IMR-90 (cell line): ENCODE measurements around the gene CHPF2. TPM values are rescaled to one million over a fixed set of nuclear protein-coding genes. Genes with fewer than 3 reads are reported as not detected.

ENCODE experiments used
- ATAC-seq: fragments of 200-7000 bp; cut with Tn5 transposase; 2 replicates; pipeline ENCODE4 v1.9.1; 2020; ENCODE audit warnings: low read depth, mild to moderate bottlenecking, moderate library complexity
- BruUV-seq: library from RNA; stranded (reverse); fragments of 400-500 nt; replicated peaks from 2 replicates; lab custom pipeline; 2021; lab: Mats Ljungman, UMichigan
- CTCF ChIA-PET: fragments of 300-600 bp; formaldehyde crosslinking; extraction: SDS; loops from one replicate; lab custom pipeline; 2021; ENCODE audit warnings: antibody characterized with exemption; lab: Yijun Ruan, JAX
- POLR2A ChIA-PET: fragments of 300-600 bp; sonication (Branson Sonifier 250); formaldehyde crosslinking; loops from one replicate; lab custom pipeline; 2022; ENCODE audit warnings: antibody characterized with exemption; ENCODE audit not compliant: unreplicated experiment; lab: Charles Lee
- DNase-seq: peaks from one replicate; pipeline ENCODE4 v3.0.0; 2013
- H2AFZ ChIP-seq: replicated peaks from 2 replicates; pipeline ENCODE3; 2013; ENCODE audit warnings: low read length, mild to moderate bottlenecking; ENCODE audit not compliant: poor library complexity
- H2AK5ac ChIP-seq: 2 replicates; pipeline ENCODE4 v1.6.1; 2013; ENCODE audit warnings: low read depth, low read length, inconsistent platforms
- H2AK9ac ChIP-seq: replicated peaks from 2 replicates; pipeline ENCODE3; 2013; ENCODE audit warnings: mild to moderate bottlenecking, low read depth, low read length, moderate library complexity; ENCODE audit not compliant: poor library complexity
- H2BK120ac ChIP-seq: 2 replicates; pipeline ENCODE4 v1.6.1; 2013; ENCODE audit warnings: low read depth, low read length, inconsistent platforms
- H2BK15ac ChIP-seq: 3 replicates; pipeline ENCODE4 v1.6.1; 2013; ENCODE audit warnings: low read depth, low read length, inconsistent platforms
- H2BK20ac ChIP-seq: 2 replicates; pipeline ENCODE4 v1.6.1; 2013; ENCODE audit warnings: low read depth, mild to moderate bottlenecking, inconsistent platforms, low read length, moderate library complexity
- H2BK5ac ChIP-seq: 2 replicates; pipeline ENCODE4 v1.6.1; 2013; ENCODE audit warnings: mild to moderate bottlenecking, low read depth, low read length, inconsistent platforms; ENCODE audit not compliant: poor library complexity, severe bottlenecking
- H3K14ac ChIP-seq: replicated peaks from 2 replicates; pipeline ENCODE4 v1.6.1; 2013; ENCODE audit warnings: low read depth, low read length, inconsistent platforms
- H3K18ac ChIP-seq: 2 replicates; pipeline ENCODE4 v1.6.1; 2013; ENCODE audit warnings: low read depth, low read length, control low read depth
- H3K23ac ChIP-seq: 2 replicates; pipeline ENCODE4 v1.6.1; 2013; ENCODE audit warnings: low read depth, low read length, inconsistent platforms
- H3K27ac ChIP-seq: 2 replicates; pipeline ENCODE4 v1.5.1; 2013; ENCODE audit warnings: mild to moderate bottlenecking, control low read depth, low read length; ENCODE audit not compliant: insufficient read depth
- H3K27me3 ChIP-seq: 2 replicates; pipeline ENCODE4 v1.6.1; 2013; ENCODE audit warnings: low read length; ENCODE audit not compliant: control insufficient read depth, insufficient read depth
- H3K36me3 ChIP-seq: 2 replicates; pipeline ENCODE4 v1.6.1; 2013; ENCODE audit warnings: low read length, mixed read lengths; ENCODE audit not compliant: control insufficient read depth, insufficient read depth
- H3K4ac ChIP-seq: 2 replicates; pipeline ENCODE4 v1.6.1; 2013; ENCODE audit warnings: low read depth, low read length, inconsistent platforms
- H3K4me1 ChIP-seq: 2 replicates; pipeline ENCODE4 v1.6.1; 2013; ENCODE audit warnings: low read length, mixed read lengths; ENCODE audit not compliant: control insufficient read depth, insufficient read depth
- H3K4me2 ChIP-seq: 2 replicates; pipeline ENCODE4 v1.6.1; 2013; ENCODE audit warnings: low read depth, mild to moderate bottlenecking, control low read depth, low read length, moderate library complexity
- H3K4me3 ChIP-seq: 2 replicates; pipeline ENCODE4 v1.5.1; 2013; ENCODE audit warnings: low read depth, mild to moderate bottlenecking, control low read depth, low read length, moderate library complexity; ENCODE audit not compliant: insufficient read depth
- H3K56ac ChIP-seq: 2 replicates; pipeline ENCODE4 v1.6.1; 2013; ENCODE audit warnings: low read length, inconsistent platforms; ENCODE audit not compliant: insufficient read depth; ENCODE audit errors: extremely low read depth
- H3K79me1 ChIP-seq, 2 experiments: 2 replicates each; pipeline ENCODE4 v1.6.1; 2013; ENCODE audit warnings: low read length in 2 of 2, inconsistent platforms in 1 of 2, low read depth in 1 of 2
- H3K9ac ChIP-seq: 2 replicates; pipeline ENCODE4 v1.6.1; 2013; ENCODE audit warnings: low read depth, low read length, control low read depth
- H3K9me1 ChIP-seq: 2 replicates; pipeline ENCODE4 v1.6.1; 2013; ENCODE audit warnings: low read length, inconsistent platforms; ENCODE audit not compliant: insufficient read depth
- H3K9me3 ChIP-seq: 2 replicates; pipeline ENCODE4 v1.6.1; 2013; ENCODE audit warnings: low read length; ENCODE audit not compliant: control insufficient read depth, insufficient read depth
- H4K20me1 ChIP-seq: 2 replicates; pipeline ENCODE4 v1.6.1; 2013; ENCODE audit warnings: low read length, inconsistent platforms; ENCODE audit not compliant: insufficient read depth
- H4K5ac ChIP-seq: 2 replicates; pipeline ENCODE4 v1.6.1; 2013; ENCODE audit warnings: mild to moderate bottlenecking, low read depth, low read length, control low read depth
- H4K8ac ChIP-seq, 2 experiments: 2 replicates each; pipeline ENCODE4 v1.6.1; 2013; ENCODE audit warnings: low read depth in 2 of 2, low read length in 2 of 2, control low read depth in 1 of 2, inconsistent platforms in 1 of 2
- H4K91ac ChIP-seq: 2 replicates; pipeline ENCODE4 v1.6.1; 2013; ENCODE audit warnings: low read depth, low read length, inconsistent platforms; ENCODE audit not compliant: insufficient read depth
- BHLHE40 ChIP-seq: fragments of 150-350 bp; IDR thresholded peaks from 2 replicates; pipeline ENCODE4 v1.6.1; 2016; ENCODE audit warnings: mild to moderate bottlenecking, low read depth, low read length
- CEBPB ChIP-seq: IDR thresholded peaks from 2 replicates; pipeline ENCODE4 v1.6.1; 2012; ENCODE audit warnings: low read depth, low read length, improper control_type of control experiment
- CHD1 ChIP-seq: IDR thresholded peaks from 2 replicates; pipeline ENCODE4 v1.6.1; 2012; ENCODE audit warnings: low read depth, low read length, improper control_type of control experiment
- FOS ChIP-seq: fragments of 150-350 bp; IDR thresholded peaks from 2 replicates; pipeline ENCODE4 v1.6.1; 2016; ENCODE audit warnings: low read depth, low read length
- MAFK ChIP-seq: IDR thresholded peaks from 2 replicates; pipeline ENCODE4 v1.6.1; 2012; ENCODE audit warnings: low read depth, low read length, improper control_type of control experiment
- MAZ ChIP-seq: IDR thresholded peaks from 2 replicates; pipeline ENCODE4 v1.6.1; 2012; ENCODE audit warnings: low read depth, mild to moderate bottlenecking, low read length, improper control_type of control experiment, moderate library complexity, borderline replicate concordance
- MXI1 ChIP-seq: IDR thresholded peaks from 2 replicates; pipeline ENCODE4 v1.6.1; 2012; ENCODE audit warnings: low read depth, mild to moderate bottlenecking, low read length, moderate library complexity, borderline replicate concordance
- NFE2L2 ChIP-seq: fragments of 150-350 bp; IDR thresholded peaks from 2 replicates; pipeline ENCODE4 v1.6.1; 2016; ENCODE audit warnings: low read depth, mild to moderate bottlenecking, low read length
- POLR2A ChIP-seq: IDR thresholded peaks from 2 replicates; pipeline ENCODE4 v1.6.1; 2012; ENCODE audit warnings: mild to moderate bottlenecking, low read depth, low read length
- RAD21 ChIP-seq: IDR thresholded peaks from 2 replicates; pipeline ENCODE4 v1.6.1; 2012; ENCODE audit warnings: low read length, improper control_type of control experiment
- RCOR1 ChIP-seq: IDR thresholded peaks from 2 replicates; pipeline ENCODE4 v1.6.1; 2012; ENCODE audit warnings: mild to moderate bottlenecking, low read length, improper control_type of control experiment; ENCODE audit not compliant: insufficient replicate concordance
- RFX5 ChIP-seq: IDR thresholded peaks from 2 replicates; pipeline ENCODE4 v1.8.0; 2012; ENCODE audit warnings: low read depth, mild to moderate bottlenecking, low read length, moderate library complexity
- SMC3 ChIP-seq: fragments of 150-350 bp; IDR thresholded peaks from 2 replicates; pipeline ENCODE4 v1.6.1; 2016; ENCODE audit warnings: low read depth, mild to moderate bottlenecking, antibody characterized with exemption, low read length, moderate library complexity
- WGBS, 2 experiments: methylation state at CpG; one replicate each; pipeline versions ENCODE4 v1.1.5 to v1.1.7; 2013; ENCODE audit warnings: missing lambda C conversion rate in 2 of 2; ENCODE audit not compliant: insufficient read length in 1 of 2; ENCODE audit errors: extremely low coverage in 2 of 2; 5-methylcytosine and 5-hydroxymethylcytosine counted together
- dilution Hi-C: fragments of 300-500 bp; cut with HindIII; formaldehyde crosslinking; loops from one replicate; pipeline ENCODE4 v1.14.3; 2018; ENCODE audit warnings: low sequenced_read_pairs; ENCODE audit not compliant: unreplicated experiment
- in situ Hi-C: fragments of 300-500 bp; cut with MboI; formaldehyde crosslinking; loops from 3 replicates; pipeline ENCODE4 v1.14.3; 2019; ENCODE audit warnings: low sequenced_read_pairs, inconsistent platforms, mixed read lengths
- intact Hi-C: fragments of 100-400 bp; cut with micrococcal nuclease; formaldehyde crosslinking; loops from 2 replicates; pipeline ENCODE4 v1.10.0; 2022
- polyA plus RNA-seq, 3 experiments: library from polyadenylated mRNA; depleted of rRNA; stranded (reverse); fragments of >200 nt; gene quantifications; 2 replicates each; pipeline ENCODE4 v1.2.3, GENCODE V29; 2012; ENCODE audit warnings: low replicate concordance in 1 of 3
- total RNA-seq: library from RNA; depleted of rRNA; stranded (reverse); fragments of >200 nt; gene quantifications from 2 replicates; pipeline ENCODE4 v1.2.3, GENCODE V29; 2012
- TF ChIP-seq, protein P1 (sequence below): fragments of 150-350 bp; IDR thresholded peaks from 2 replicates; pipeline ENCODE4 v1.6.1; 2017; ENCODE audit warnings: mild to moderate bottlenecking, antibody characterized with exemption, low read length, low read depth
- TF ChIP-seq, protein P2 (sequence below): fragments of 150-350 bp; IDR thresholded peaks from 2 replicates; pipeline ENCODE4 v1.6.1; 2016; ENCODE audit warnings: low read depth, mild to moderate bottlenecking, low read length, moderate library complexity, borderline replicate concordance
- TF ChIP-seq, protein P3 (sequence below): conservative IDR thresholded peaks from 2 replicates; pipeline ENCODE4 v1.5.1; 2012; ENCODE audit warnings: mild to moderate bottlenecking, low read depth, low read length, improper control_type of control experiment

The CHPF2 gene
- total and polyA plus RNA-seq, 2 of the 4 experiments (the other 2 are of a cell fraction) = 26.2 to 77.0 TPM

- Histone ChIP-seq H2BK120ac (no peak overlapping the region), H2BK5ac (no peak overlapping the region), H2BK15ac (no peak overlapping the region), H3K27me3 (peaks cover 59% of the 10 kb centered on the region), H3K79me1 (no peaks in the 10 kb centered on the region), H3K4me1 (no peaks in the 10 kb centered on the region), H3K56ac (no peak overlapping the region), H3K9me1 (no peaks in the 10 kb centered on the region; the same call in 1 of the 2 replicates), H2BK20ac (no peak overlapping the region), H3K9me3 (no peaks in the 10 kb centered on the region), H3K4me3 (no peak overlapping the region), H3K23ac (no peak overlapping the region), H3K9ac (no peak overlapping the region), H4K20me1 (no peaks in the 10 kb centered on the region), H3K4ac (no peak overlapping the region), H4K8ac (no peak overlapping the region), H3K14ac (no peak overlapping the region), H2AK9ac (no peak overlapping the region), H2AFZ (no peak overlapping the region), H3K4me2 (no peak overlapping the region), H3K27ac (no peak overlapping the region), H4K5ac (no peak overlapping the region), H3K18ac (no peak overlapping the region), H4K91ac (no peak overlapping the region), H3K36me3 (no peaks in the 10 kb centered on the region), H2AK5ac (no peak overlapping the region)
- dilution Hi-C loops = no loop called here
- in situ Hi-C loops = no loop called here
- DNase-seq (no peak), ATAC-seq (no peak)
- CTCF ChIA-PET = no interaction called here
- no CpG with 5 or more reads among the region's 9 CpGs for WGBS, 2 experiments
- TF ChIP-seq FOS (no peak), RFX5 (no peak), RCOR1 (no peak), RAD21 (no peak), SMC3 (no peak), NFE2L2 (no peak), CEBPB (no peak), MAZ (no peak), MXI1 (no peak), MAFK (no peak), CHD1 (no peak), BHLHE40 (no peak), POLR2A (no peak)
- TF ChIP-seq, protein P1, sequence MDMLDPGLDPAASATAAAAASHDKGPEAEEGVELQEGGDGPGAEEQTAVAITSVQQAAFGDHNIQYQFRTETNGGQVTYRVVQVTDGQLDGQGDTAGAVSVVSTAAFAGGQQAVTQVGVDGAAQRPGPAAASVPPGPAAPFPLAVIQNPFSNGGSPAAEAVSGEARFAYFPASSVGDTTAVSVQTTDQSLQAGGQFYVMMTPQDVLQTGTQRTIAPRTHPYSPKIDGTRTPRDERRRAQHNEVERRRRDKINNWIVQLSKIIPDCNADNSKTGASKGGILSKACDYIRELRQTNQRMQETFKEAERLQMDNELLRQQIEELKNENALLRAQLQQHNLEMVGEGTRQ = no peak
- TF ChIP-seq, protein P2, sequence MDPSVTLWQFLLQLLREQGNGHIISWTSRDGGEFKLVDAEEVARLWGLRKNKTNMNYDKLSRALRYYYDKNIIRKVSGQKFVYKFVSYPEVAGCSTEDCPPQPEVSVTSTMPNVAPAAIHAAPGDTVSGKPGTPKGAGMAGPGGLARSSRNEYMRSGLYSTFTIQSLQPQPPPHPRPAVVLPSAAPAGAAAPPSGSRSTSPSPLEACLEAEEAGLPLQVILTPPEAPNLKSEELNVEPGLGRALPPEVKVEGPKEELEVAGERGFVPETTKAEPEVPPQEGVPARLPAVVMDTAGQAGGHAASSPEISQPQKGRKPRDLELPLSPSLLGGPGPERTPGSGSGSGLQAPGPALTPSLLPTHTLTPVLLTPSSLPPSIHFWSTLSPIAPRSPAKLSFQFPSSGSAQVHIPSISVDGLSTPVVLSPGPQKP = no peak
- TF ChIP-seq, protein P3, sequence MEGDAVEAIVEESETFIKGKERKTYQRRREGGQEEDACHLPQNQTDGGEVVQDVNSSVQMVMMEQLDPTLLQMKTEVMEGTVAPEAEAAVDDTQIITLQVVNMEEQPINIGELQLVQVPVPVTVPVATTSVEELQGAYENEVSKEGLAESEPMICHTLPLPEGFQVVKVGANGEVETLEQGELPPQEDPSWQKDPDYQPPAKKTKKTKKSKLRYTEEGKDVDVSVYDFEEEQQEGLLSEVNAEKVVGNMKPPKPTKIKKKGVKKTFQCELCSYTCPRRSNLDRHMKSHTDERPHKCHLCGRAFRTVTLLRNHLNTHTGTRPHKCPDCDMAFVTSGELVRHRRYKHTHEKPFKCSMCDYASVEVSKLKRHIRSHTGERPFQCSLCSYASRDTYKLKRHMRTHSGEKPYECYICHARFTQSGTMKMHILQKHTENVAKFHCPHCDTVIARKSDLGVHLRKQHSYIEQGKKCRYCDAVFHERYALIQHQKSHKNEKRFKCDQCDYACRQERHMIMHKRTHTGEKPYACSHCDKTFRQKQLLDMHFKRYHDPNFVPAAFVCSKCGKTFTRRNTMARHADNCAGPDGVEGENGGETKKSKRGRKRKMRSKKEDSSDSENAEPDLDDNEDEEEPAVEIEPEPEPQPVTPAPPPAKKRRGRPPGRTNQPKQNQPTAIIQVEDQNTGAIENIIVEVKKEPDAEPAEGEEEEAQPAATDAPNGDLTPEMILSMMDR = no peak
- no TSS peak for BruUV-seq
- intact Hi-C loops = no loop called here
- POLR2A ChIA-PET = no interaction called here
Measured at GRCh38 chr7:151206914-151207313, 25.4 kb upstream of the CHPF2 start.
